ENCODE measurements around the gene HSPB6. TPM values are rescaled to one million over a fixed set of nuclear protein-coding genes. Genes with fewer than 3 reads are reported as not detected.

The HSPB6 gene
- total RNA-seq, 2 donors from 2014 or later, result not detected

- no peaks in the 10 kb centered on the region for H3K36me3 Mint-ChIP-seq
- DNase-seq (ENCODE audit: low spot score) (no peak), ATAC-seq (no peak)
- peaks cover 28 to 34% of the 10 kb centered on the region in 2 donors for H3K4me1 Mint-ChIP-seq (ENCODE audit: low read depth in 2 of 2)
- no peak overlapping the region for H3K4me3 Mint-ChIP-seq
- H3K27ac Mint-ChIP-seq, result no peak overlapping the region
- H3K9me3 Mint-ChIP-seq, result no peaks in the 10 kb centered on the region
- H3K27me3 Mint-ChIP-seq, result peaks cover 0 to 11% of the 10 kb centered on the region in 2 donors
These were observed 4.7 kb downstream of the HSPB6 start for GRCh38 chr19:35751839-35752745.

- Mint-ChIP-seq H3K4me3 (peak overlapping the region; percentile 41), H3K4me1 (ENCODE audit: low read depth in 2 of 2) (peaks cover 31 to 32% of the 10 kb centered on the region in 2 donors), H3K27me3 (peaks cover 0 to 6% of the 10 kb centered on the region in 2 donors), H3K9me3 (no peaks in the 10 kb centered on the region), H3K27ac (peak overlapping the region in 1 of 2 donors; percentile 64), H3K36me3 (no peaks in the 10 kb centered on the region)
- ATAC-seq, result no peak
- DNase-seq (ENCODE audit: low spot score), result no peak
These were observed 6.7 kb downstream of the HSPB6 start for GRCh38 chr19:35750167-35750566.

GRCh38 chr19:35748106-35749020 is 8.5 kb downstream of the HSPB6 start, which contains the start of gene LIN37:
Gene LIN37, plus strand, starts transcription at chr19:35748576. Its CDS starts 149 bp downstream, at chr19:35748725.
- no peaks in the 10 kb centered on the region for H3K36me3 Mint-ChIP-seq
- ATAC-seq (peak; percentile 86 to 90), DNase-seq (ENCODE audit: low spot score) (peak; percentile 99)
- peak within 1 kb of the TSS; percentile 98 for H3K4me3 Mint-ChIP-seq
- H3K27me3 Mint-ChIP-seq, result no peaks in the 10 kb centered on the region
- H3K4me1 Mint-ChIP-seq (ENCODE audit: low read depth in 2 of 2), result peaks cover 36 to 41% of the 10 kb centered on the region in 2 donors
- no peaks in the 10 kb centered on the region for H3K9me3 Mint-ChIP-seq
- H3K27ac Mint-ChIP-seq, result peak within 1 kb of the TSS; percentile 76 to 94

GRCh38 chr19:35746531-35746930 is 10.3 kb downstream of the HSPB6 start:
- peaks cover 45 to 50% of the 10 kb centered on the region in 2 donors for H3K4me1 Mint-ChIP-seq (ENCODE audit: low read depth in 2 of 2)
- H3K27ac Mint-ChIP-seq, result peak overlapping the region; percentile 94 to 97
- no peaks in the 10 kb centered on the region for H3K36me3 Mint-ChIP-seq
- H3K27me3 Mint-ChIP-seq, result no peaks in the 10 kb centered on the region
- peak overlapping the region; percentile 98 for H3K4me3 Mint-ChIP-seq
- DNase-seq (ENCODE audit: low spot score), result no peak
- no peak for ATAC-seq
- no peaks in the 10 kb centered on the region for H3K9me3 Mint-ChIP-seq

- H3K4me1 Mint-ChIP-seq (ENCODE audit: low read depth in 2 of 2), result peaks cover 45 to 51% of the 10 kb centered on the region in 2 donors
- DNase-seq (ENCODE audit: low spot score) (no peak), ATAC-seq (no peak)
- no peaks in the 10 kb centered on the region for H3K27me3 Mint-ChIP-seq
- H3K9me3 Mint-ChIP-seq, result no peaks in the 10 kb centered on the region
- peak overlapping the region; percentile 94 to 97 for H3K27ac Mint-ChIP-seq
- peak overlapping the region; percentile 98 for H3K4me3 Mint-ChIP-seq
- no peaks in the 10 kb centered on the region for H3K36me3 Mint-ChIP-seq
These were observed 10.8 kb downstream of the HSPB6 start for GRCh38 chr19:35746087-35746462.

- Mint-ChIP-seq H3K4me3 (peak within 1 kb of the TSS; percentile 98), H3K4me1 (ENCODE audit: low read depth in 2 of 2) (peaks cover 51 to 57% of the 10 kb centered on the region in 2 donors), H3K27me3 (no peaks in the 10 kb centered on the region), H3K27ac (peak within 1 kb of the TSS; percentile 94 to 97), H3K9me3 (no peaks in the 10 kb centered on the region), H3K36me3 (no peaks in the 10 kb centered on the region)
- DNase-seq (ENCODE audit: low spot score), result peak; percentile 99
- peak; percentile 77 to 82 for ATAC-seq
These were observed 11.3 kb downstream of the HSPB6 start, which contains the start of the genes PSENEN and U2AF1L4 for GRCh38 chr19:35745328-35746086. Gene PSENEN, plus strand, starts transcription at chr19:35745651. Its CDS starts 280 bp downstream, at chr19:35745931. Gene U2AF1L4, minus strand, starts transcription at chr19:35745418. Its CDS starts 27 bp downstream, at chr19:35745391.

- peak; percentile 71 to 77 for ATAC-seq
- DNase-seq (ENCODE audit: low spot score), result peak; percentile 95
- H3K4me1 Mint-ChIP-seq (ENCODE audit: low read depth in 2 of 2), result peaks cover 47 to 55% of the 10 kb centered on the region in 2 donors
- H3K27me3 Mint-ChIP-seq, result no peaks in the 10 kb centered on the region
- no peaks in the 10 kb centered on the region for H3K9me3 Mint-ChIP-seq
- no peaks in the 10 kb centered on the region for H3K36me3 Mint-ChIP-seq
- peak overlapping the region; percentile 94 to 97 for H3K27ac Mint-ChIP-seq
- peak overlapping the region; percentile 98 for H3K4me3 Mint-ChIP-seq
These were observed 12.2 kb downstream of the HSPB6 start for GRCh38 chr19:35744430-35745327.

GRCh38 chr19:35743640-35744429 is 13.0 kb downstream of the HSPB6 start:
- Mint-ChIP-seq H3K27ac (peak overlapping the region; percentile 94 to 97), H3K27me3 (no peaks in the 10 kb centered on the region), H3K36me3 (no peaks in the 10 kb centered on the region), H3K4me3 (peak overlapping the region; percentile 98), H3K9me3 (no peaks in the 10 kb centered on the region), H3K4me1 (ENCODE audit: low read depth in 2 of 2) (peaks cover 47 to 49% of the 10 kb centered on the region in 2 donors)
- DNase-seq (ENCODE audit: low spot score), result no peak
- no peak for ATAC-seq

- peak; percentile 86 for DNase-seq (ENCODE audit: low spot score)
- peaks cover 39 to 46% of the 10 kb centered on the region in 2 donors for H3K4me1 Mint-ChIP-seq (ENCODE audit: low read depth in 2 of 2)
- H3K27ac Mint-ChIP-seq, result peak within 1 kb of the TSS; percentile 94 to 97
- H3K27me3 Mint-ChIP-seq, result no peaks in the 10 kb centered on the region
- no peaks in the 10 kb centered on the region for H3K9me3 Mint-ChIP-seq
- H3K4me3 Mint-ChIP-seq, result peak within 1 kb of the TSS; percentile 95
- no peaks in the 10 kb centered on the region for H3K36me3 Mint-ChIP-seq
- ATAC-seq, result peak in 1 of 2 donors; percentile 0
These were observed 14.6 kb downstream of the HSPB6 start, which contains the start of gene IGFLR1 for GRCh38 chr19:35742121-35742724. Gene IGFLR1, minus strand, starts transcription at chr19:35742452. Its CDS starts 1,272 bp downstream, at chr19:35741180.

- H3K27me3 Mint-ChIP-seq, result no peaks in the 10 kb centered on the region
These were observed 15.7 kb downstream of the HSPB6 start for GRCh38 chr19:35741203-35741515.

More at GRCh38 chr19:35741203-35741515, 15.7 kb downstream of the HSPB6 start:
- Mint-ChIP-seq H3K4me1 (ENCODE audit: low read depth in 2 of 2) (peaks cover 38 to 47% of the 10 kb centered on the region in 2 donors), H3K27ac (peak overlapping the region; percentile 88 to 97), H3K9me3 (no peaks in the 10 kb centered on the region), H3K36me3 (no peaks in the 10 kb centered on the region), H3K4me3 (peak overlapping the region; percentile 95)
- DNase-seq (ENCODE audit: low spot score) (no peak), ATAC-seq (no peak)

Data from natural killer cell treated with Interleukin-12 subunit alpha and Interleukin-12 subunit beta and Interleukin-15 and Interleukin-18, amount 100 ng/mL, for 72 hours (primary cell).